Kidney epithelial cell (primary cell): ENCODE measurements around the gene KLHL42. TPM values are rescaled to one million over a fixed set of nuclear protein-coding genes. Genes with fewer than 3 reads are reported as not detected.

Source experiments
- DNase-seq: peaks from one replicate; pipeline ENCODE4 v3.0.0-alpha.2; 2010; ENCODE audit warnings: low read depth
- H3K27me3 ChIP-seq: 2 replicates; pipeline ENCODE4 v1.6.0; 2011; ENCODE audit warnings: low read length; ENCODE audit not compliant: control insufficient read depth, insufficient read depth
- H3K36me3 ChIP-seq: 2 replicates; pipeline ENCODE4 v1.5.1; 2011; ENCODE audit warnings: low read length; ENCODE audit not compliant: control insufficient read depth, insufficient read depth
- H3K4me3 ChIP-seq: 2 replicates; pipeline ENCODE4 v1.5.1; 2011; ENCODE audit warnings: low read depth, mild to moderate bottlenecking, control low read depth, low read length
- CTCF ChIP-seq: IDR thresholded peaks from 2 replicates; pipeline ENCODE4 v1.5.1; 2011; ENCODE audit warnings: mild to moderate bottlenecking, moderate library complexity, low read length, control low read depth, inconsistent platforms; ENCODE audit not compliant: insufficient read depth, poor library complexity, severe bottlenecking
- total RNA-seq: library from RNA; depleted of rRNA; stranded (reverse); fragments of >200 nt; gene quantifications from 2 replicates; pipeline ENCODE4 v1.2.3, GENCODE V29; 2015

KLHL42 gene
- total RNA-seq, 1 donor from 2014 or later: 19.3 TPM

- no peak for DNase-seq
- no peak for TF ChIP-seq CTCF
- Histone ChIP-seq H3K36me3 (no peaks in the 10 kb centered on the region), H3K4me3 (no peak overlapping the region), H3K27me3 (no peaks in the 10 kb centered on the region)
These were observed 58.6 kb downstream of the KLHL42 start for GRCh38 chr12:27838543-27839185.

GRCh38 chr12:27840229-27840999 lies 60.4 kb downstream of the KLHL42 start:
- TF ChIP-seq CTCF: peak; percentile 28
- Histone ChIP-seq H3K4me3 (no peak overlapping the region), H3K36me3 (no peaks in the 10 kb centered on the region), H3K27me3 (no peaks in the 10 kb centered on the region)
- no peak for DNase-seq

GRCh38 chr12:27841392-27841882 lies 61.4 kb downstream of the KLHL42 start:
- Histone ChIP-seq H3K27me3 (no peaks in the 10 kb centered on the region), H3K36me3 (no peaks in the 10 kb centered on the region), H3K4me3 (no peak overlapping the region)
- DNase-seq: no peak
- TF ChIP-seq CTCF: no peak

- no peaks in the 10 kb centered on the region for H3K27me3 ChIP-seq
- TF ChIP-seq CTCF: no peak
- DNase-seq: no peak
- H3K36me3 ChIP-seq: no peaks in the 10 kb centered on the region
- no peak overlapping the region for H3K4me3 ChIP-seq
These were observed 63.7 kb downstream of the KLHL42 start for GRCh38 chr12:27843714-27844245.

GRCh38 chr12:27844366-27845090 lies 64.5 kb downstream of the KLHL42 start:
- no peak overlapping the region for H3K4me3 ChIP-seq
- TF ChIP-seq CTCF: no peak

More at GRCh38 chr12:27844366-27845090, 64.5 kb downstream of the KLHL42 start:
- H3K36me3 ChIP-seq: no peaks in the 10 kb centered on the region
- no peaks in the 10 kb centered on the region for H3K27me3 ChIP-seq
- no peak for DNase-seq
